ENCODE results near the gene HDAC5.

Gene HDAC5

GRCh38 chr17:44123356-44124117 is at the start of gene HDAC5 (continued):
- no peak for TF ChIP-seq ZNF112 (tag by site-specific recombination; IDR thresholded peaks at IDR 0.05)
- TF ChIP-seq ZBTB7A (tag by site-specific recombination; IDR thresholded peaks at IDR 0.05; ENCODE audit: low read depth), result no peak
- TF ChIP-seq PBX3 (CRISPR knock-in tag; IDR thresholded peaks at IDR 0.05), result 0 out of 2 replicates have a peak, but pooled peaks have one; percentile 68
- peak; percentile 66; the same call in 1 of the 2 replicates for TF ChIP-seq ZNF324 (tag by site-specific recombination; IDR thresholded peaks at IDR 0.05)
- TF ChIP-seq, protein P1, sequence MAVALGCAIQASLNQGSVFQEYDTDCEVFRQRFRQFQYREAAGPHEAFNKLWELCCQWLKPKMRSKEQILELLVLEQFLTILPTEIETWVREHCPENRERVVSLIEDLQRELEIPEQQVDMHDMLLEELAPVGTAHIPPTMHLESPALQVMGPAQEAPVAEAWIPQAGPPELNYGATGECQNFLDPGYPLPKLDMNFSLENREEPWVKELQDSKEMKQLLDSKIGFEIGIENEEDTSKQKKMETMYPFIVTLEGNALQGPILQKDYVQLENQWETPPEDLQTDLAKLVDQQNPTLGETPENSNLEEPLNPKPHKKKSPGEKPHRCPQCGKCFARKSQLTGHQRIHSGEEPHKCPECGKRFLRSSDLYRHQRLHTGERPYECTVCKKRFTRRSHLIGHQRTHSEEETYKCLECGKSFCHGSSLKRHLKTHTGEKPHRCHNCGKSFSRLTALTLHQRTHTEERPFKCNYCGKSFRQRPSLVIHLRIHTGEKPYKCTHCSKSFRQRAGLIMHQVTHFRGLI (tag by site-specific recombination; IDR thresholded peaks at IDR 0.05), result no peak
- no peak for TF ChIP-seq REPIN1 (tag by site-specific recombination; IDR thresholded peaks at IDR 0.05; ENCODE audit: low read depth)
- no peak for TF ChIP-seq ZSCAN16 (tag by site-specific recombination; IDR thresholded peaks at IDR 0.05)
- no peak for TF ChIP-seq ZNF423 (tag by site-specific recombination; IDR thresholded peaks at IDR 0.05)
- TF ChIP-seq ZNF146 (tag by site-specific recombination; IDR thresholded peaks at IDR 0.05), result no peak
- TF ChIP-seq ZBTB8A (tag by site-specific recombination; IDR thresholded peaks at IDR 0.05), result peak; percentile 63
- TF ChIP-seq, protein P2, sequence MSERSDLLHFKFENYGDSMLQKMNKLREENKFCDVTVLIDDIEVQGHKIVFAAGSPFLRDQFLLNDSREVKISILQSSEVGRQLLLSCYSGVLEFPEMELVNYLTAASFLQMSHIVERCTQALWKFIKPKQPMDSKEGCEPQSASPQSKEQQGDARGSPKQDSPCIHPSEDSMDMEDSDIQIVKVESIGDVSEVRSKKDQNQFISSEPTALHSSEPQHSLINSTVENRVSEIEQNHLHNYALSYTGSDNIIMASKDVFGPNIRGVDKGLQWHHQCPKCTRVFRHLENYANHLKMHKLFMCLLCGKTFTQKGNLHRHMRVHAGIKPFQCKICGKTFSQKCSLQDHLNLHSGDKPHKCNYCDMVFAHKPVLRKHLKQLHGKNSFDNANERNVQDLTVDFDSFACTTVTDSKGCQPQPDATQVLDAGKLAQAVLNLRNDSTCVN (tag by site-specific recombination; optimal IDR thresholded peaks at IDR 0.05), result no peak
- TF ChIP-seq PRDM1 (tag by site-specific recombination; IDR thresholded peaks at IDR 0.05), result peak; percentile 20; the same call in 1 of the 2 replicates
- peak; percentile 90 for TF ChIP-seq ZXDB (tag by site-specific recombination; IDR thresholded peaks at IDR 0.05)
- no peak for TF ChIP-seq ZNF830 (tag by site-specific recombination; IDR thresholded peaks at IDR 0.05; ENCODE audit: low read depth)
- no peak for TF ChIP-seq TSHZ1 (tag by site-specific recombination; IDR thresholded peaks at IDR 0.05; ENCODE audit: borderline replicate concordance)
- peak; percentile 92 for TF ChIP-seq PATZ1 (tag by site-specific recombination; IDR thresholded peaks at IDR 0.05)
- no peak for TF ChIP-seq ZNF777 (tag by site-specific recombination; IDR thresholded peaks at IDR 0.05; ENCODE audit: borderline replicate concordance)
- TF ChIP-seq GFI1B (tag by site-specific recombination; IDR thresholded peaks at IDR 0.05), result no peak
- TF ChIP-seq ZNF518A (tag by site-specific recombination; conservative IDR thresholded peaks at IDR 0.05; ENCODE audit: low read depth), result no peak
- no peak for TF ChIP-seq ZNF776 (tag by site-specific recombination; IDR thresholded peaks at IDR 0.05; ENCODE audit: borderline replicate concordance)
- peak; percentile 95 for TF ChIP-seq ZNF600 (tag by site-specific recombination; IDR thresholded peaks at IDR 0.05)
- TF ChIP-seq KLF8 (tag by site-specific recombination; IDR thresholded peaks at IDR 0.05), result peak; percentile 70
- no peak for TF ChIP-seq SCRT1 (tag by site-specific recombination; IDR thresholded peaks at IDR 0.05; ENCODE audit: borderline replicate concordance)
- peak; percentile 91 for TF ChIP-seq ZNF2 (tag by site-specific recombination; IDR thresholded peaks at IDR 0.05)
- TF ChIP-seq EGR2 (tag by site-specific recombination; IDR thresholded peaks at IDR 0.05; ENCODE audit: low read depth), result no peak
